ENCODE measurements around the gene GPC3.
"Not testable (repeated sequence)": the region's sequence is repeated elsewhere in the genome, so short reads cannot be mapped to it uniquely, and the experiment has no call there.

Gene GPC3

DNA sequence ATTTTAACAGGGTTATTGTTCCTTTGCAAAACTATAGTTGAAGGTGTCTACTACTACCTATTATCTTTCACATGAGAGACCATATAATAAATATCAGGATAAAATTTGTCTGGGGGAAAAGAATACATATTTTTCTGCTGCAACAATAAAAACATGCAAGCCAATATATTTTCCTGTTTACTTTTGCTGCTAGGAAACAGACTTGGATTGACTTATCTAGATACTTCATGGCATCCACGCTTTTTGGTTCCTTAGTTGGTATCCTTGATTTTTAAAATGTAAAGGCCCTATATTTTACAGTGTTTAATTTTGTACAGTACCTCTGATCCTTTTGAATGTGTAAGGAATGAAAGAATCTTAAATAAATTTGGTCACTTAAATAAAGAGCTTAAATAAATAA lies 150.6 kb downstream of the GPC3 start:
- no peak for DNase-seq

DNA sequence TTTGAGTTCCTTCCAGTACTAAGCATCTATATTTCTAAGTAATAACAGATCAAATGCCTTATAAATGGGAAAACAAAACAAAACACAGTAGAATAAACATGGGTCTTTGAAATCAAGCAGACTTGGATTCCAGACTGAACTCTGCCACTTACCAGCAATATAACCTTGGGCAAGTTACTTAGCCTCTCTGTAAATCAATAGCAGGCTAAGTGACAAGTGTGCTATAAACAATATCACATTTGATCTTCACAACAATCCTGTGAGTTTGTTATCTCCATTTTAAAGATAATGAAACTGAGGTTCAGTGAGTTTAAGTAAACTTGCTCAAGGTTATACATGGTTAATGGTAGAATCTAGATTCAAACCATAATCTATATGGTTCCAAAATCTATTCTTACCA lies 165.8 kb downstream of the GPC3 start:
- DNase-seq = no peak

DNA sequence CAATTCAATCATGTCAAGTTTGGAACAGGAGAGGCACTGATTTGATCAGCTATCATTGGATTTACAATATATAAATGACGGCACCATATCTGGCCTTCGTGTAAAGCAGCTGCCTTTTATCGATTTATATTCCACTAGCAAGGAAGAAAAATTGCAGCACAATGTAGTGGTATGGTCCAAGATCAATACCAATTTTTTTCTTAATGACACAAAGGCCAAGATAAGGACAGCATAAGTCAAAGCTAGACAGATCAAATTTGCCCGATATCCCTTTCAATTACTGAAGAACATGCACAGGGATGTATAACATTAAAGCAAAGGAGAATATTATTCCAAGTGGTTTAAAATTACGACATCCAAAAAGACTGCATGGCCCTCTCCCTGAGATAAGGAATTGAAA lies 167.4 kb downstream of the GPC3 start:
- no peak for DNase-seq

GRCh38 chrX:133815496-133815895 lies 169.9 kb downstream of the GPC3 start:
- DNase-seq = no peak

- DNase-seq = no peak
Measured at GRCh38 chrX:133813971-133814370, 171.4 kb downstream of the GPC3 start.

DNA sequence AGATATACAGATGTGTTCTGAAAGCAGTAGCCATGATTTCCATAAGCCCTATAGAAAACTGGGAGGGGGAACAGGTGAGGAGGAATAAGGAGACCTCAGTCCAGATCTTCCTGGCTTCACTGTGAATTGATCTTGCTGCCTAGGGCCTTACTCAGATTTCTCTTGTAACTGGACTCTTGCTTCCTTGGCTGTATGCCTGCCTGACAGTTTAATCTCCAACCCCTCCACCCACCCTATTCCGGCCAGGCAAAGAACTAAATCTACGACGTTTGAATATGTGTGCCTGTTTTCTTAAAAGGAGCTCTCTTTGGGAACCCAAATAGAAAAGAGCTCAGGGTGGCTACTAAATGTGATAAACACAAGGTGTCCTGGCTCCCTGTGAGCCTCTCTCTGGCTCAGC lies 173.0 kb downstream of the GPC3 start:
- no peak for DNase-seq

- DNase-seq = no peak
Measured at GRCh38 chrX:133810925-133811324, 174.5 kb downstream of the GPC3 start.

GRCh38 chrX:133804072-133804471 lies 181.3 kb downstream of the GPC3 start:
- DNase-seq = no peak

DNA sequence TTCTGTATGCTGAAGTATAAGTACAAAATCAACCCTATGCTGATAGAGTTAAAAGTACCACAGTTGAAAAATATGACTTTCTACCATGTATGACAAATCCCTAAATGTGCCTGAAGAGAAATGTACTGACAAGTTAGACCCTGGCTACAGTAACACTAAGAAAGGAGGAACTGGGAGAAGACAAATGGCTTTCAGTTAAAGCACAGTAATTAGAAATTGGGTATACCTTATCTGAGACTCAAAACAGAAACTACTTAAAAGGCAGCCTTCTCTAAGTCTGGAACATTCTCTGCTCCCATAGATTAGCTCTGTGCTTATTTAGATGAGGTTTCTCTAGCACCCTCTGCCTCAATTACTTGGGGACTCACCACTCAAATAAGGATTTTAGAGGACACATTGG lies 189.1 kb downstream of the GPC3 start:
- DNase-seq = no peak

GRCh38 chrX:133794126-133794525 lies 191.3 kb downstream of the GPC3 start:
- no peak for DNase-seq

DNA sequence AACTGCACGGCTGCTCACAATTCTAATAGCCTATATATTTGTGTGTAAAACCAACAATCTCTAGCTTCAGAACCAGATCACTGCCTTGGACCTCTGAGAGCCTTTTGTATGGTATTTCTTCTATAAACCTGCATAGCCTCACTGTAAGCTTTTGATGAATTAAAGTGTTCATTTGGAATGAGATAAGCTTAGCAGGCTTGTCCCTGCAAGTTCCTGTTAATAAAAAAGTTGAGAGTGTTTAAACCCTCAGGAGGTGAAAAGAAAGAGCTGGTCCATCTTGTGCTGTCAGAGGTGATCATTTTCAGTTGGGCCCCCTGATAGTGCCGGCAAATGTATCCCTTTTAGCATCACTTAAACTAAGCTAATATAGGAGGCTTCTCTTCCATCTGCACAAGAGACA lies 191.8 kb downstream of the GPC3 start:
- DNase-seq = no peak

GRCh38 chrX:133792198-133792953 lies 193.0 kb downstream of the GPC3 start:
- DNase-seq = peak; percentile 83

- no peak for DNase-seq
Measured at GRCh38 chrX:133789829-133790228, 195.6 kb downstream of the GPC3 start.

- no peak for DNase-seq
Measured at GRCh38 chrX:133786382-133786781, 199.0 kb downstream of the GPC3 start.

DNA sequence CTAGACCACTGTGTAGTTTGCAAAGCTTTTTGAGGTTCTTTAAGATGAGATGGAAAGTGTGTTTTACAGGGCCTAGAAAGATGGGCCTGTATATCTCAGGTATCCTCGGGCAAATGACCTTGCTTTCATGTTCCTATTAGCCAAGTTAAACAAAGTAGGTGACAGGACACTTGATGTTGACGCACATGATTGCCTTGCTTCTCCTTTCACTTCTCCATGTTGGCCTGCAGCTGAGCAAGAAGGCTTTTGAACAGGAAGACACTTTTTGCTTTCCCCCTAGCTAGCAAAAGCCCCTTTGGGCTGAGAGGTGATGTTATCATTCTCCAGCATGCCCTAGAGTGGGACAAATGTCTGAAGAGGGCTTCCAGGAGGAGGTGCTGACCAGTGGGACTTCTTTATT lies 202.1 kb downstream of the GPC3 start:
- DNase-seq = no peak

GRCh38 chrX:133781174-133781573 lies 204.2 kb downstream of the GPC3 start:
- DNase-seq = no peak

- DNase-seq = peak; percentile 8
Measured at GRCh38 chrX:133776072-133776471, 209.3 kb downstream of the GPC3 start.

DNA sequence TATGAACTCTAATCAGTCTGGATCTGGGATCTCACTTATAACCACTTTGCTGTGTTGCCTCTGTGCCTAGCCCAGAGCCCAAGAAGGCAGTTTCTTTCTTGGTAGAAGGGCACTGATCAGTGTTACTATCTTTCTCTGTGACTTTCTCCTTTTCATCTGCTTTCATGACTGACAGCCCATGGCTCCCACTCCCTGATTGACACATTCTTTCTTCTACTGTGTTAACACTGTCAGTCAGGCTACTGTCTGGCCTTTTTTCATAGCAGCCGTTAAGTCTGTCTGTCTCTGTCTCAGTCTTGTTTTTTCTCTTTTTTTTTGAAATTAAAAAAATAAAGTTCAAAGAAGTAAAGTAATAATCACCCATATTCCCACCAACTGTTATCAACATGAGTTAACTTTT lies 210.6 kb downstream of the GPC3 start:
- DNase-seq = no peak

- peak; percentile 40 for DNase-seq
Measured at GRCh38 chrX:133771086-133771646, 214.2 kb downstream of the GPC3 start.

DNA sequence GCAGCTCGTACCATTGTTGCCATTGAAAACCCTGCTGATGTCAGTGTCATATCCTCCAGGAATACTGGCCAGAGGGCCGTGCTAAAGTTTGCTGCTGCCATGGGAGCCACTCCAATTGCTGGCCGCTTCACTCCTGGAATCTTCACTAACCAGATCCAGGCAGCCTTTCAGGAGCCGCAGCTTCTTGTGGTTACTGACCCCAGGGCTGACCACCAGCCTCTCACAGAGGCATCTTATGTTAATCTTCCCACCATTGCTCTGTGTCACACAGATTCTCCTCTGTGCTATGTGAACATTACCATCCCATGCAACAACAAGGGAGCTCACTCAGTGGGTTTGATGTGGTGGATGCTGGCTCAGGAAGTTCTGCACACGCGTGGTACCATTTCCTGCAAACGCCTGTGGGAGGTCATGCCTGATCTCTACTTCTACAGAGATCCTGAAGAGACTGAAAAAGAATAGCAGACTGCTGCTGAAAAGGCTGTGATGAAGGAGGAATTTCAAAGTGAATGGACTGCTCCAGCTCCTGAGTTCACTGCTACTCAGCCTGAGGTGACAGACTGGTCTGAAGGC lies 222.3 kb downstream of the GPC3 start:
- DNase-seq = not testable (repeated sequence)

DNA sequence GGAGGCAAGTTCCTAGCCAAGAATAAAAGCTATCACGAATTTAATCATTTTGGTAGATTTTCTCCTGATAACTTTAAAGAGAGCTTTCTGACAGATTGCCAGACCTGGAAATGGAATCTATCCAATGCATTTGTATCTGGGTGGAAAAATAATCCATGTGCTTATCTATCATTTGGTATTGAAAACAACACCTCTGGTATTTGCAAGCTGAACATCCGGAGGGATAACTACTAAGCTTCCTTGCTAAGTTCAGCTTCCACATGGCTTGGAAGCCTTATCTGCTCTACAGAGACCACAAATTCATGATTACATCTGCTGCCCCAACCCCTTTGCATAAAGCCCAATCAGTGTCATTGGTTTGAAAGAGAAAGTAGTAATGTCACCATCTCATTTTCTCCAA lies 230.7 kb downstream of the GPC3 start:
- DNase-seq = no peak

DNA sequence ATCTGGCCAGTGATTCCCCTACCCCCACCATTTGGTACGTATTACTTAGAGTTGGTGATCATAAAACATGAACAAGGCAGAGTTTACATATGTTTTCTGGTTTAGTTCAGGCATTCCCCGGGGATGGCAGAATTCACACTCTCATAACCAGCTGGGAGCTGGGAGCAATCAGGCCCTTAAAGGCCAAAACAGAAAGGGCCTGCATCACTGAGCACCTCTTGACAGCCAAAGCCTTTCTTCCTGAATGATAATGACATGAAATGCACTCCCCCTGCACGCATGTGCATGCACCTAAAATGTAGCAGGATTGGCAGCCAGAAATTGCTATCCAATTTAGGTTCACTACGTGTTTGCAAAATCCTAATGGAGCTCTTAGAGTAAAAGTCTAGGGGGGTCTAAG lies 235.4 kb downstream of the GPC3 start:
- DNase-seq = peak; percentile 57

GRCh38 chrX:133749370-133749769 lies 236.0 kb downstream of the GPC3 start:
- DNase-seq = no peak

- DNase-seq = no peak
Measured at GRCh38 chrX:133747196-133747595, 238.2 kb downstream of the GPC3 start.

DNA sequence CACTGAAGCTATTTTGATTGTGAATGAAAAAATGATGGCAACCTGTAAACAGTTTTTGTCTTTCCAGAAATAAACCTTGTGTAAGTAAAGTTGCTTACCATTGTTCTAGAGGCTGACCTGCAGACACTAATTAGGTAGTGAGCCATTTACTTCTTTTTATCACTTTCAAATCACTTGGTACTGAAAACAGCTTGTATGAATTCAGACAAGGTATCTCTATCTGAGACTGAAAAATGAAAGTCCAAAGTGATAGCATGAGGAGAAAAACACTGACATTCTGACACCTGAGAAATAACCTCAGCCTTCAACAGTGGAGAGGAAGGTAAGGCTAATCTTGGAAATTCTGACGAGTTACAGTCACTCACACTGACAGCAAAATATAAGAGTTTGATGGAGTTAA lies 238.8 kb downstream of the GPC3 start:
- DNase-seq = no peak
